Neural progenitor cell (in vitro differentiated cells): ENCODE measurements around the gene TAF1C. TPM values are rescaled to one million over a fixed set of nuclear protein-coding genes. Genes with fewer than 3 reads are reported as not detected.

Source experiments
- DNase-seq: peaks from one replicate; pipeline ENCODE4 v3.0.0-alpha.2; 2016; ENCODE audit warnings: low spot score
- H2AFZ ChIP-seq: fragments of 200-600 bp; sonication (generic); replicated peaks from 2 replicates; pipeline ENCODE4 v1.6.1; 2016; ENCODE audit warnings: antibody characterized with exemption
- H3F3A ChIP-seq: fragments of 200-600 bp; sonication (generic); 2 replicates; pipeline ENCODE4 v1.6.1; 2016; ENCODE audit warnings: antibody characterized with exemption, low read depth
- H3K27ac ChIP-seq: fragments of 200-600 bp; sonication (generic); 2 replicates; pipeline ENCODE4 v1.5.1; 2016; ENCODE audit warnings: mild to moderate bottlenecking
- H3K27me3 ChIP-seq: fragments of 200-600 bp; sonication (generic); 2 replicates; pipeline ENCODE4 v1.6.1; 2016; ENCODE audit warnings: mild to moderate bottlenecking, moderate library complexity
- H3K36me3 ChIP-seq: fragments of 200-600 bp; sonication (generic); 2 replicates; pipeline ENCODE4 v1.5.1; 2016
- H3K4me1 ChIP-seq: fragments of 200-600 bp; sonication (generic); 2 replicates; pipeline ENCODE4 v1.6.1; 2016; ENCODE audit warnings: mixed run types
- H3K4me2 ChIP-seq: fragments of 200-600 bp; sonication (generic); 2 replicates; pipeline ENCODE4 v1.6.1; 2016
- H3K4me3 ChIP-seq: fragments of 200-600 bp; sonication (generic); 2 replicates; pipeline ENCODE4 v1.5.1; 2016
- H3K79me2 ChIP-seq: fragments of 200-600 bp; sonication (generic); 2 replicates; pipeline ENCODE4 v1.6.1; 2016; ENCODE audit warnings: low read depth
- H3K9ac ChIP-seq: fragments of 200-600 bp; sonication (generic); 2 replicates; pipeline ENCODE4 v1.6.1; 2016
- H3K9me3 ChIP-seq: fragments of 200-600 bp; sonication (generic); 2 replicates; pipeline ENCODE4 v1.5.1; 2016; ENCODE audit warnings: low read depth
- H4K20me1 ChIP-seq: fragments of 200-600 bp; sonication (generic); 2 replicates; pipeline ENCODE4 v1.6.1; 2016; ENCODE audit warnings: low read depth
- H3K27ac Mint-ChIP-seq: 3 replicates; pipeline ENCODE4 v1.8.0; 2021; ENCODE audit warnings: mixed read lengths
- H3K27me3 Mint-ChIP-seq: 2 replicates; pipeline ENCODE4 v1.8.0; 2022; ENCODE audit warnings: low read depth, mild to moderate bottlenecking, inconsistent platforms, moderate library complexity, mixed read lengths; ENCODE audit not compliant: insufficient read depth
- H3K36me3 Mint-ChIP-seq: 3 replicates; pipeline ENCODE4 v1.8.0; 2021; ENCODE audit warnings: mixed read lengths
- H3K4me1 Mint-ChIP-seq: 3 replicates; pipeline ENCODE4 v1.8.0; 2021; ENCODE audit warnings: mixed read lengths
- H3K4me3 Mint-ChIP-seq: 3 replicates; pipeline ENCODE4 v1.8.0; 2021; ENCODE audit warnings: mild to moderate bottlenecking, moderate library complexity, mixed read lengths
- H3K9me3 Mint-ChIP-seq: 3 replicates; pipeline ENCODE4 v1.8.0; 2020; ENCODE audit warnings: mixed read lengths
- EZH2 ChIP-seq: fragments of 200-600 bp; sonication (generic); IDR thresholded peaks from 2 replicates; pipeline ENCODE4 v1.6.1; 2017; ENCODE audit warnings: antibody characterized with exemption, mild to moderate bottlenecking, moderate library complexity
- EZH2phosphoT487 ChIP-seq: fragments of 200-600 bp; sonication (generic); IDR thresholded peaks from 2 replicates; pipeline ENCODE4 v1.6.1; 2017; ENCODE audit warnings: antibody characterized with exemption
- total RNA-seq: library from RNA; depleted of rRNA; stranded (reverse); fragments of >200 nt; gene quantifications from 2 replicates; pipeline ENCODE4 v1.2.3, GENCODE V29; 2015; ENCODE audit warnings: low replicate concordance
- TF ChIP-seq, protein P1 (sequence below): fragments of 200-600 bp; sonication (generic); IDR thresholded peaks from 2 replicates; pipeline ENCODE4 v1.5.1; 2017; ENCODE audit warnings: antibody characterized with exemption, mild to moderate bottlenecking

Gene TAF1C
- total RNA-seq, 1 donor from 2014 or later, result 23.3 TPM

DNA sequence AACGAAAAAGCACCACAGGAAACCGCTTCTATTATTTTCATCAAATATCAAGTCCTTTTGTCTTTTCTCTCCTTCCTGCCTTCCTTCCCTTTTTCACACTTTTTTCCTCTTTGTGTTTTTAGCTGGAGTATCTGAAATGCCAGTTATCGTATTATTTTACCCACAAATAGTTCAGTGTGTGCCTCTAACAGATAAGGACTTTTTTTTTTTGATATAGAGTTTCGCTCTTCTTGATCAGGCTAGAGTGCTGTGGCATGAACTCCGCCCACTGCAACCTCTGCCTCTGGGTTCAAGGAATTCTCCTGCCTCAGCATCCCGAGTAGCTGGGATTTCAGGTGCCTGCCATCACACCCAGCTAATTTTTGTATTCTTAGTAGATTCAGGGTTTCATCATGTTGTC is 31.1 kb downstream of the TAF1C start:
- no peaks in the 10 kb centered on the region for H3K9me3 Mint-ChIP-seq
- H3K36me3 ChIP-seq, result no peaks in the 10 kb centered on the region
- H4K20me1 ChIP-seq, result no peaks in the 10 kb centered on the region
- H3K27ac ChIP-seq, result no peak overlapping the region
- no peaks in the 10 kb centered on the region for H3K36me3 Mint-ChIP-seq
- H3K4me1 ChIP-seq, result no peaks in the 10 kb centered on the region
- TF ChIP-seq, protein P1, sequence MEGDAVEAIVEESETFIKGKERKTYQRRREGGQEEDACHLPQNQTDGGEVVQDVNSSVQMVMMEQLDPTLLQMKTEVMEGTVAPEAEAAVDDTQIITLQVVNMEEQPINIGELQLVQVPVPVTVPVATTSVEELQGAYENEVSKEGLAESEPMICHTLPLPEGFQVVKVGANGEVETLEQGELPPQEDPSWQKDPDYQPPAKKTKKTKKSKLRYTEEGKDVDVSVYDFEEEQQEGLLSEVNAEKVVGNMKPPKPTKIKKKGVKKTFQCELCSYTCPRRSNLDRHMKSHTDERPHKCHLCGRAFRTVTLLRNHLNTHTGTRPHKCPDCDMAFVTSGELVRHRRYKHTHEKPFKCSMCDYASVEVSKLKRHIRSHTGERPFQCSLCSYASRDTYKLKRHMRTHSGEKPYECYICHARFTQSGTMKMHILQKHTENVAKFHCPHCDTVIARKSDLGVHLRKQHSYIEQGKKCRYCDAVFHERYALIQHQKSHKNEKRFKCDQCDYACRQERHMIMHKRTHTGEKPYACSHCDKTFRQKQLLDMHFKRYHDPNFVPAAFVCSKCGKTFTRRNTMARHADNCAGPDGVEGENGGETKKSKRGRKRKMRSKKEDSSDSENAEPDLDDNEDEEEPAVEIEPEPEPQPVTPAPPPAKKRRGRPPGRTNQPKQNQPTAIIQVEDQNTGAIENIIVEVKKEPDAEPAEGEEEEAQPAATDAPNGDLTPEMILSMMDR, result no peak
- no peak for TF ChIP-seq EZH2phosphoT487
- TF ChIP-seq EZH2, result no peak
- DNase-seq, result no peak
- no peaks in the 10 kb centered on the region for H3K79me2 ChIP-seq
- H3K9ac ChIP-seq, result no peak overlapping the region
- peaks cover 5% of the 10 kb centered on the region for H3K27me3 Mint-ChIP-seq
- no peaks in the 10 kb centered on the region for H3K9me3 ChIP-seq
- no peak overlapping the region for H3K4me2 ChIP-seq
- H3K4me1 Mint-ChIP-seq, result peaks cover 6% of the 10 kb centered on the region
- no peak overlapping the region for H3K27ac Mint-ChIP-seq
- H2AFZ ChIP-seq, result no peak overlapping the region
- H3F3A ChIP-seq, result no peaks in the 10 kb centered on the region
- no peak overlapping the region for H3K4me3 ChIP-seq
- H3K27me3 ChIP-seq, result no peaks in the 10 kb centered on the region
- no peak overlapping the region for H3K4me3 Mint-ChIP-seq

DNA sequence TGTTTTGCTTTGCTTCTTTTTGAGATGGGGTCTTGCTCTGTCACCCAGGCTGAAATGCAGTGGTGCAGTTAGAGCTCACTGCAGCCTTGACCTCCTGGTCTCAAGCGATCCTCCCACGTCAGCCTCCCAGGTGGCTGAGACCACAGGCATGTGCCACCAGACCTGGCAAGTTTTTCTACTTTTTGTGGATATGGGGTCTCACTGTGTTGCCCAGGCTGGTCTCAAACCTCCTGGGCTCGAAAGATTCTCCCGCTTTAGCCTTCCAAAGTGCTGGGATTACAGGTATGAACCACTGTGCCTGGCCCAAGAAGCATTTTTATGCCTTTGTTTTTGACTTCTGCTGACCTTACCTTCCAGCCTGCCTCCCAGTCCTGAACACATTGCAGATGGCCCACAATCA is 31.6 kb downstream of the TAF1C start:
- Mint-ChIP-seq H3K4me3 (no peak overlapping the region), H3K4me1 (peaks cover 6% of the 10 kb centered on the region), H3K27me3 (peaks cover 5% of the 10 kb centered on the region), H3K9me3 (no peaks in the 10 kb centered on the region), H3K36me3 (no peaks in the 10 kb centered on the region), H3K27ac (no peak overlapping the region)
- Histone ChIP-seq H3K9me3 (no peaks in the 10 kb centered on the region), H4K20me1 (no peaks in the 10 kb centered on the region), H3K79me2 (no peaks in the 10 kb centered on the region), H3K4me3 (no peak overlapping the region), H3K27ac (no peak overlapping the region), H2AFZ (no peak overlapping the region), H3K36me3 (no peaks in the 10 kb centered on the region), H3F3A (no peaks in the 10 kb centered on the region), H3K27me3 (no peaks in the 10 kb centered on the region), H3K9ac (no peak overlapping the region), H3K4me1 (no peaks in the 10 kb centered on the region), H3K4me2 (no peak overlapping the region)
- TF ChIP-seq EZH2 (no peak), EZH2phosphoT487 (no peak)
- TF ChIP-seq, protein P1, result no peak
- DNase-seq, result no peak

DNA sequence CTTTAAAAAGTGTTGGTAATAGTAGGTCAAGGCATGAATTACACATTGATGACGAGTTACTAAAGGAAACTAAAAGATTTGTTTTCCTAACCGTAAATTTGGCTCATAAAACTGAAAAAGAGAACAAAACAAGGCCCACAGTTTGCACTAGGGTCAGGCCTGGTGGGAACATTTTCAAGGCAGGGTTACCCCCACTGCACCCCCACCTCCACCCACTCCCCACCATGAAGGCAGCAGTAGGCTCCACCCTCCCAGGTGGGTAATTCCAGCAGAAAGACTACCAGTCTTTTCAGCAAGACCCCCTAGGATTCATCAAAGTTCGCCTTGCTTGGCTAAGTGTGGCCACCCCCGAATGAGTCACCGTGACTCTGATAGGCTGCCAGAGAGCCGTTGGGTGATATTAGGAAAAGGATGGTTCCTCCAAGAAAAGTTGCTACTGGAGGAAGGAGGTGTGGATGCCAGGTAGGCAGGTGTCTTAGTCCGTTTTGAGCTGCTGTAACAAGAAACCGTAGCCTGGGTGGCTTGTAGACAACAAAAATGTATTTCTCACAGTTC is 33.1 kb downstream of the TAF1C start:
- Histone ChIP-seq H3F3A (no peaks in the 10 kb centered on the region), H4K20me1 (no peaks in the 10 kb centered on the region), H3K27ac (no peak overlapping the region), H3K4me1 (no peaks in the 10 kb centered on the region), H3K4me3 (no peak overlapping the region), H3K4me2 (no peak overlapping the region), H3K27me3 (no peaks in the 10 kb centered on the region), H3K79me2 (no peaks in the 10 kb centered on the region), H3K36me3 (no peaks in the 10 kb centered on the region), H3K9me3 (no peaks in the 10 kb centered on the region), H2AFZ (no peak overlapping the region), H3K9ac (no peak overlapping the region)
- no peaks in the 10 kb centered on the region for H3K9me3 Mint-ChIP-seq
- H3K4me3 Mint-ChIP-seq, result no peak overlapping the region
- DNase-seq, result no peak
- H3K27me3 Mint-ChIP-seq, result peaks cover 5% of the 10 kb centered on the region
- H3K4me1 Mint-ChIP-seq, result peaks cover 4% of the 10 kb centered on the region
- TF ChIP-seq, protein P1, result no peak
- TF ChIP-seq EZH2phosphoT487 (no peak), EZH2 (no peak)
- H3K36me3 Mint-ChIP-seq, result no peaks in the 10 kb centered on the region
- H3K27ac Mint-ChIP-seq, result no peak overlapping the region
